GM18519 (cell line): ENCODE measurements around the gene PDE4B.
A peak's percentile ranks its signal among the peaks of the same experiment; 100 is the strongest.

Experiments
- ATAC-seq: cut with Tn5 transposase; IDR thresholded peaks from one replicate; pipeline ENCODE4 v1.9.1; 2021; ENCODE audit warnings: mild to moderate bottlenecking, moderate library complexity; ENCODE audit not compliant: unreplicated experiment, low FRiP score

PDE4B gene

GRCh38 chr1:66274634-66275033 is 481.9 kb downstream of the PDE4B start:
- peak; percentile 41 for ATAC-seq

GRCh38 chr1:66275083-66275482 is 482.4 kb downstream of the PDE4B start:
- no peak for ATAC-seq

GRCh38 chr1:66275601-66276023 is 482.9 kb downstream of the PDE4B start:
- ATAC-seq = no peak

DNA sequence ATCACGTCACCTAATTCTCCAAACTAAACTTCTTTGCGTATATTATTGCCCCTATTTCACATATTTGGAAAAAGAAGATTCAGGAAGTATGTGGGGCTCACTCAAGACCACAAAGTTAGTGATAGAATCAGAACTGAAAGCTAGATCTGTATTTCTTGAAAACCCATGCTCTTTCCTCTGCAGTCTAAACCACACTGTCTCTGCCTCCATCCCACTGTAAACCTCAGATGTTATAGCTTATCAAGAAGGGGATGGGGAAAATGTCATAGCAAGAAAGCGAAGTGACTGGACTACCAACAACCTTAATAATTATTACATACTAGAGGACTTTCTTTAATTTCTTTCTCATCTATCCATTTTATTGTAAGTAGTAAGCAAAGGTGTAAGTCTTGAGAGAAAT is 483.5 kb downstream of the PDE4B start:
- peak; percentile 54 for ATAC-seq

DNA sequence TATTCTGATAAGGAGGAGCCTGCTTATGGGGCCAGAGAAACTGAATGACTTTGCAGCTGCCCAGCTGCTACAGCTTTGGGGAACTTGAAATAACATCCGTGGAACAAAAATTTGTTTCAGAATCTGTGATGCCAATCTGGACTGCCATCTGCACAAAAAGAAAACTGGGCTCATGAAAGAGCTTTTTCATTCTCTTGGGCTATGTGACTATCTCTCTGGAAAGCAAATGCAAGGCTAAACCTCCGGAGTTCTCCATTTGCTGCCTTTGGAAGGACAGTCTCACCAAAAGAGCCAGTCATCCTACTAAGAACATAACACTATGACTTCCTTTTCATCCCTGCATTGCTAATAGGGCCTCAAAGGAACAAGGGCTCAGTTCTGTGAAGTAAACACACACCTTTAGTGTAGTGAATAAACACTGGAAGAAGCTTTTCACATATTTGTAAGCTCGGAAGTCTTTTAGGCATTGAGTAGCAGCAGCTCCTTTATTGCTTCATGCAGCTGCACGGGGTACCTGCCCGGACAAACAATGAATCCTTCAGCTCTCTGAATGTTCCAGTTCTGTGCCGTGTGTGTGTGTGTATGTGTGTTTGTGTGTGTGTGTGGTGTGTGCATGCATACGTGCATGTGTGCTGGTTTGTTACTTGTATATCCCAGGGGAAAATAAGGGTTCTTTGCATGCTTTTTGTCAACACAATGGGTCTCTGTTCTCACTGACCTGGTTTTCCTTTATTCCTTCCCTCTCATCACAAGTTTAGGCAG is 485.7 kb downstream of the PDE4B start:
- ATAC-seq = no peak

DNA sequence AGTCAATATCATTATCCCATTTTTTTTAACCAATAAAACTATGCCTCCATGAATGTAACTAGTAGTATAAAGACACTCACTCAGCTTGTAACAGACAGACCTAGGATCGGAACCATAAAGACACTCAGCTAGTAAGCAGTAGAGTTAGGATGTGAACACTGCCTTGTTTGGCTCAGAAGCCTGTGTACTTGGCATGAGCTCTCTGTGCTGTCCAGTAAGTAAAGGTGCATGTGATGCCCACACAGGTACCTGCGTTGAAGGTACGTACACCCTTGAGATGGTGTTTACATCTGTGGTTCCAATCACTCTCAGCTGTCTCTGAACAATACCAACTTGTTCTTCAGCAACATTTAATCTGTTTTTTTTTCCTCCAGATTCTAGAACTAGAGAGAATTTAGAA is 489.1 kb downstream of the PDE4B start:
- no peak for ATAC-seq

DNA sequence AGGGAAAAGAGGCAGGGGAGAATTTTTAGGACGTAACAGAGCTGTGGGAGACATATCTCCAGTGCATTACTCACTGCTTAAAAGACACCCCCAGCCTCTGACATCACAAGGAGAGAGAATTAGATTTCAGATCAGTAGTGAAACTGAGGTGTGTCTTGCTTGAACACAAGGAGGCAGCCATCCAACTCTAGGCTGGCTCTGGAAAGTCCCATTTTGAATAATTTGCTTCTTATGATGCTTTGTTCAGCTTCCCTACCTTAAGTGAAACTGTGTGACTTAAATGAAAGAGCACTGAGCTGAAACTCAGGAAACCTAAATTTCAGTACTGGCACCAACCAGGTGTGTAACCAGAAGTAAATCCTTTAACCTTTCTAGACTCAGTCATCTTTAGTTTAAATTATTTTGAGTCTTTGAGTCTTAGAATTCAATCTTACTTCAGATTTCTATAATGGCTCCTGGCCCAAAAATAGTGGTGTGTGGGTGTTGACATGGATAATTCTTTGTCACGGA is 489.7 kb downstream of the PDE4B start:
- ATAC-seq = peak; percentile 88

DNA sequence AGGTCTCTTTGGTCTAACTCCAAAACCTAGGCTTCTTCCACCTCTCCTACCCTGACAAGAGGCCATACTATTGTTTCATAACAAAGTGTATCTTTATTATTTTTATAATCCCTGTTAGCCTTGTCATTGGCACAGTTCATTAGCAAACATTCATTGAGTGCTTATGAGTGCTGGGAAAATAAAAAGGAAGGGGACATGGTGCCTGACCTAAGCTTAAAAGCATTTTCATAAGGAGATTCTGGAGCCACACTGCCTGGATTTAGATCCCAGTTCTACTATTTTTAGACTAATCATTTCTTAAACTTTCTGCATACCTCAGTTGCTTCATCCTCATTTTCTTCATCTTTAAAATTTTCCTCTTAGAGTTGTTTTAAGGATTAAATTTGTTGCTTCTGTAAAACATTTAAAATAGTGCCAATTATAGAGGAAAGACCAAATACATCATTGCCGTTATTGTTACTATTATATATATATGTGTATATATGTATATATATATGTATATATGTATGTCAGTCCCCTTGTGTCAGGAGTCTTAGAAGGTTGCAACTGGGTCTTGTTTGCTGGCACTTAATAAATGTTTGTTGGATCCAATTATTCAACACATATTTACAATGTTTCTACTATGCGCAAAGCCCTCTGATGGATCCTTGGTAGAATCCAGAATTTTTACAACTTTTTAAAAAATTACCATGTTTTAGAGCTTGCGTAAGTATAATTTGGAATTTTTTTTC is 490.4 kb downstream of the PDE4B start:
- no peak for ATAC-seq

- ATAC-seq = peak; percentile 50
These were observed 490.9 kb downstream of the PDE4B start for GRCh38 chr1:66283622-66284041.

DNA sequence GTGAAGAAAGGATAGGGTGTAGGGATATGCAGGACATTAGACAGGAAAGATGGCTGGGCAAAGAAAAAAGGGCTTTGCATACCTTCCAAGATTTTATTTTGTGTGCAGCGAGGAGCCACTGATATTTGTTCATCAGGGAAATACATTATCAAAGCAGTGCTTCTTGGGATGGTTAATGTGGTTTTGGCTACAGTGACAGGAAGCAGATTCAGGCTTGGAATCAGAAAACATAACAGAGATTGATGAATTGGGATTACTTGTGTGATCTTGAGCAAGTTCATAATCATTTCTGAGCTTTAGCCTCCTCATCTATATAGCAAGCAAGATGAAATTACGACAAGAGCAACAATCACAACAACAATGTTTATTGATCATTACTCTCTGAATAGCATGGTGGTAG is 492.1 kb downstream of the PDE4B start:
- ATAC-seq = no peak

DNA sequence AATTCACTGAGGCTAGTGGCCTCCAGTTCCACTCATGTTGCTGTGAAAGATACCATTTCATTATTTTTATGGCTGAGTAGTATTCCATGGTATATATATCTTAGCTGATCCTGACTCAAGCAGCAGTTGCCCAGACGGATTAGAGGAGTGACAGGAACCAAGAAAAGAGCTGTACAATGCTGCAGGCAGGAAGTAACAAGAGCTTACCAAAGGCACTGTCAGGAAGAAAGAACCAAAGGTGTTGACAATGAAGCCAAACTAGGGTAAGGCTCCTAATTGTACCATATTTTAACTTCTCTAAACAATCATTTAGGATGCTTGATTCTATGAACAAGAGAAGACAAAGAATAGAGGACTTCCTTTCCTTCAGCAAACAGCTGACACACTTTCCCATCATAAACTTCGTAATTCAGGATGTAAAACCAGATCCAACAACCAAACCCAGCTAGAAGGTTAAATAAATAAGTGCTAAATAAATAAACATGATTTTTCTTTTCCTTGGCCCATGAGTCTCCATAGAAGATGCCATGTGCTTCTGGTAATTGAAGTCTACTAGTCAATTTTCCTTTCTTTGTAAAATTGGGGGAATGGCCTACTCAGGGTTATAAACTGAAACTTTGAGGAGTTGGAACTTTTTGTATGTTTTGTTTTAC is 493.0 kb downstream of the PDE4B start:
- ATAC-seq = no peak

DNA sequence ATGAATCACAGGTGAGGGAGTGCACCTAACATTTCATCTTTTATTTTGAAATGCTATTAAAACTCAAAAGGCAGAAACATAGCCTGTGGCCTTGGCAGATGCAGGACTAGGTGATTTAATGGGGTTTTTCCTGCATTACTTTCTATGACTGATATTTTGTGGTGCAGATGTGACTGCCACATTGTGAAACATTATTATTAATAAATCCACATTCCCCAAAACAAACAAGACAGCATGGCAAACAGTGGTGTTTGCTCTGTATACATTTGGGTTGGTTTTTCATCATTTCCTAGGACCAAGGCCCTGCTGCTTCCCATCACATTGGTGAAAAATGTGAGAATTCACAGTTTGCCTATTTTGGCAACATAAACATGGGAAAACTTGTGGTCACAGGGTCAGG is 493.6 kb downstream of the PDE4B start:
- ATAC-seq = no peak

DNA sequence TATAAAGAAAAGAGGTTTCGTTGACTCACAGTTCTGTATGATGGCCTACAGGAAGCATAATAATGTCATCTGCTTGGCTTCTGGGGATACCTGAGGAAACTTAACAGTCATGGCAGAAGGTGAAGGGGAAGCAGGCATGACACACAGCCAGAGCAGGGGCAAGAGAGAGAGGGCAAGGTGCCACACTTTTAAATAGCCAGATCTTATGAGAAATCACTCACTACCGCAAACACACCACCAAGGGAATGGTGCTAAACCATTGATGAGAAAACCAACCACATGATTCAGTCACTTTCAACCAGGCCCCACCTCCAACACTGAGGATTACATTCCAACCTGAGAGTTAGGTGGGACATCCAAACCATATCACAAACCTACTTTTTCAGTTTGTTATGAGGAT is 495.4 kb downstream of the PDE4B start:
- no peak for ATAC-seq

DNA sequence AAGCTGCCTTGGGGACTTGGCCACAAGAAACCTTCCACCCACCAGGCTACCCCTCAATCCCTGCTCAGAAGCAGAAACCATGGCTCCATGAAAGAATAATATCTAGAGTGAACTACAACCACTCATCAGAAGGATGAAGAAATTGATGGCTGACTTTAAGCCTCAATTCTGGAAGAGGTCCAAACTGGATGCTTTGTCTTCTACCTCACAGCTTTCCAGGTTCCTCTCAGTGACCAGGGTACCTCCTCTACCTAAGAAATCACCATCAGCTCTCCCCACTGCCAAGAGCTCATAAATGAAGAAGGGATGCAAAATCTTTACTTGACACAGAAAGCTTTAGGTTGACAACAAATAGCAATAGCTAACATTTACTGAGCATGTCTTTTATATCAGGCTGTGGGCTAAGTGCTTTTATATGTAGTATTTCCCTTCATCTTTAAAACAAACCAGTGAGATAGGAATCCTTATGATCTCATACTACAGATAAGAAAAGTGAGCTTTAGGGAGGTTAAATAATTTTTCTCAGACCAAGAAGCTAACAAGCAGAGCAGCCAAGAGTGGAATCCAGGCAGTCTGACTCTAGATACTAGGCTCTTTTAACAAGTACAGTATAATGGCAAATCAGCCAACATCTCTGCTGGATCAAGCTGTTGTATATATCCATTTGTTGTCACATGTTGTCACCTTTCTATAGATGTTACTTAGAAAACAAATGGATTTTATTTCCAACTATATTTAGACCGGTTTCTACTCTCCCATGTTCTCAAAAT is 498.3 kb downstream of the PDE4B start:
- ATAC-seq = no peak

DNA sequence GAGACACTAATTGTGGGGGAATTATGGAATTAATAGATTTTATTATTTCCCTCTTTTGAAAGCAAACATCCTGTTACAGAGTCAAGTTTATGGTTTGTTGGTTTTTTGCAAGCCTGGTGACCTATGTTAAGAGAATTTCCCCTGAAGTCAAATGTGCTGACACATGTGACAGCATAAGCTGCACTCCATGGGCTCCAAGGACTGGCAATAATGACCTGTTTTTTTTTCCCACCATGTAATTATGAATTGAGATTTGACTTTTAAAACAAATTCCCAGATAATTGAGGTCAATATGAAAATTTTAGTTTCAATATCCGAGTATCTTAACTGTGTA is 498.8 kb downstream of the PDE4B start:
- ATAC-seq = no peak

- ATAC-seq = no peak
These were observed 499.6 kb downstream of the PDE4B start for GRCh38 chr1:66292305-66292704.

GRCh38 chr1:66292944-66293343 is 500.2 kb downstream of the PDE4B start:
- ATAC-seq = no peak

DNA sequence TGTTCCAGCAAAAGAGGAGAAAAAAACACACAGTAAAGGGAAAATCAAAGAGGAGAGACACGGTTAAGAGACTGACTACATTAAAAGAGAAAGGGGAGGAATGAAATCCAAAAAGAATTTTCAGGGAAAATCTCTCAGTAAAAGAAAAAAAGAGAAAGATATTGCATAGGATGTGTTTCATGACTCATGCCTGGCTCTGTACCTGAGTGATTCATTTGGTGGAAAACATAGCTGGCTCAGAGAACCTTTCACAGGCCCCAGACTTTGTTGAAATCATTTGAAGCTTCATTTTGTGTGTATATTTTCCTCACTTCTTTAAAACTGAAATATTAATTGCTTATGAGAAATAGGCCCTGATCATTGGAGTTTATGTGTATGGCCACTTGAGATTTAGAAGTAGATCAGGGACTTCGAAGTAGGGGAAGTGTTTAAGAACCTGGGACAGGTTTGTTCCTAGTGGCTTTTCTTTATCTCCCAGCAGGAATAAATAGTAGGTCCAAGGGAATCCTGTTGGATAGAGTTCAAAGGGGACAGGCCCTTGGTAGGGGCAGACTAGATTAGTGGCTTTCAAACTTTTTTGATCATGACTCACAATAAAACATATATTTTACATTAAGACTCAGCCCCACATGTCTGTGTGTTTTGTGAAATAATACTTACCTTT is 502.1 kb downstream of the PDE4B start:
- no peak for ATAC-seq

DNA sequence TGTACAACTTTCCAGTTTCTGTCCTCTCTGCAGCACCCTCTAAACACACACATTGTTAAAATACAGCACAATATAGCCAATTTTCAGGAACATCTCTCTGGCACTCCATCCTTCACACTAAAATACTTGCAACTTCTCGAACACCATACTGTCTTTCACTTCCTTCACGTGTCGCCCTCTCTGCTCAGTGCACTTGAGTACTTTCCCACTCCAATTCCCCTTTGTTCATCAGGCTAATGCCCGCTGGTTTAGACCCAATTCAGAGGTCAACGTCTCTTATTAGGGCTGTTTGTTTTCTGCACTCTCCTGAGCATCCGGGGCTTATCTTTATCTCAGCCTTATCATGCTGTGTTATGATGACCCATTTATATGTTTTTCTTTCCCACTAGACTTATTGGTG is 503.1 kb downstream of the PDE4B start:
- ATAC-seq = no peak

- no peak for ATAC-seq
These were observed 503.7 kb downstream of the PDE4B start for GRCh38 chr1:66296370-66296769.
